Mesenteric fat pad (tissue), 1 donor: ENCODE results near the gene NAT10. TPM values are rescaled to one million over a fixed set of nuclear protein-coding genes. Genes with fewer than 3 reads are reported as not detected.

Experiments
- DNase-seq: peaks from one replicate; pipeline ENCODE4 v3.0.0-alpha.2; 2020; ENCODE audit warnings: low spot score
- total RNA-seq: library from RNA; stranded (reverse); fragmentation: NEBNext Ultra II Directional; extraction: Animal tissue kit (Norgen Biotek cat#: 25700); gene quantifications from one replicate; pipeline ENCODE4 v1.2.1, GENCODE V29; 2021
- donor health status: DM: yes; HTN: yes; CAD: no.

The NAT10 gene
- total RNA-seq, 1 donor from 2014 or later, result 46.6 TPM

- no peak for DNase-seq
Observed at GRCh38 chr11:34185926-34186841, 80.8 kb downstream of the NAT10 start.

GRCh38 chr11:34188181-34188580, 82.8 kb downstream of the NAT10 start:
- no peak for DNase-seq

GRCh38 chr11:34189191-34189590, 83.8 kb downstream of the NAT10 start:
- DNase-seq, result no peak

GRCh38 chr11:34190192-34191139, 85.0 kb downstream of the NAT10 start:
- no peak for DNase-seq

GRCh38 chr11:34191578-34191977, 86.1 kb downstream of the NAT10 start:
- DNase-seq, result no peak

GRCh38 chr11:34192481-34193401, 87.3 kb downstream of the NAT10 start:
- no peak for DNase-seq

GRCh38 chr11:34194576-34195335, 89.3 kb downstream of the NAT10 start:
- DNase-seq, result no peak

Other genes with a start within 250 kb of the NAT10 start
- 27.3 TPM for gene LMO2, start 213.6 kb upstream of the NAT10 start, total RNA-seq
- gene CAPRIN1, start 53.9 kb upstream of the NAT10 start, total RNA-seq, result 178 TPM